ENCODE measurements around the gene TWSG1. TPM values are rescaled to one million over a fixed set of nuclear protein-coding genes. Genes with fewer than 3 reads are reported as not detected.

Gene TWSG1
- total and polyA plus RNA-seq, 2 donors: 7.8 to 10.6 TPM

DNA sequence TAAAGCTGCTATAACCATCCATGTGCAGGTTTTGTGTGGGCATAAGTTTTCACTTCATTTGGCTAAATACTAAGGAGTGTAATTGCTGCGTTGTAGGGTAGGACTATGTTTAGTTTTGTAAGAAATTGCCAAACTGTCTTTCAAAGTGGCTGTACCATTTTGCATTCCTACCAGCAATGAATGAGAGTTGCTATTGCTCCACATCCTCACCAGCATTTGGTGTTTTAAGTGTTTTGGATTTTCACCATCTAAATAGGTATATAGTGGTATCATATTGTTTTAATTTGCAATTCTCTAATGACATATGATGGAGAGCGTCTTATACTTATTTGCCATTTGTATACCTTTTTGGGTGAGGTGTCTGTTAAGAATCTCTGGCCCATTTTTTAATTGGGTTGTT, 12.2 kb downstream of the TWSG1 start:
- 99% methylated on average over 2 of the region's 2 CpGs for WGBS
- Histone ChIP-seq H3K4me1 (ENCODE audit: control insufficient read depth in 2 of 2, insufficient read depth in 2 of 2, low read length in 2 of 2) (peaks cover 0 to 2% of the 10 kb centered on the region in 2 donors), H3K4me3 (ENCODE audit: low read length in 2 of 2) (no peak overlapping the region)

DNA sequence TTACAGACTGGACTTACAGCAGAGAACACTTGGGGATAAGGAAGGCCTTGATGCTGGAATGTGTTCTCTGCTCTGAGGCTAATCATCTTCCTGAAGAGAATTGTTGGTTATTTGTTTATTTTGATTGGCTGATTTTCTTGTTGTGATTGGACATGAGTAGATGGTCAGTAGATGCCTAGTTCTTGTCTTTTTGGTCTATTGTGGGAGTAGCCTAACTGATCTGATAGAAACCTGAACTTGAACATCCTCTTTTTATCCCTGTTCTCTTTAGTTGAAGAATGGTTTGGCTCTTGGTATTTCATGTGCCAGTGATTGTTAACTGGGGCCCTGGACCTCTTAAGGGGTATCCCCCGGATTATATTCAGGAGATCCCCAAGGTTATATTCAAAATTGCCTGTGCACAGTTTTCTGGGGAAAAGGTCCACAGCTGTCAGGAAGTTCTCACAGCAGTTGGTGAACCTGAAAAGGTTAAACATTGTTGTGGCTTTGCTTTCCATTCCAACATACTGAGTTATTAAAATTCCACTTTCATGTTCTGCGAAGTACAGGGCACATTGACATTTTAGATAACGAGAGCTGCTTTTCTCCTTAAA, 13.6 kb downstream of the TWSG1 start:
- no peak overlapping the region for H3K4me3 ChIP-seq (ENCODE audit: low read length in 2 of 2)
- peaks cover 0 to 2% of the 10 kb centered on the region in 2 donors for H3K4me1 ChIP-seq (ENCODE audit: control insufficient read depth in 2 of 2, insufficient read depth in 2 of 2, low read length in 2 of 2)
- H3K27me3 ChIP-seq (ENCODE audit: control insufficient read depth in 2 of 2, insufficient read depth in 1 of 2, low read length in 1 of 2): no peaks in the 10 kb centered on the region
- H3K27ac ChIP-seq (ENCODE audit: low read depth in 1 of 2, low read length in 1 of 2): peak overlapping the region in 1 of 2 donors; percentile 21
- no peaks in the 10 kb centered on the region for H3K9me3 ChIP-seq (ENCODE audit: control insufficient read depth in 2 of 2, insufficient read depth in 1 of 2, low read length in 1 of 2)
- H3K36me3 ChIP-seq (ENCODE audit: control insufficient read depth in 2 of 2, insufficient read depth in 2 of 2, low read length in 1 of 2): no peaks in the 10 kb centered on the region
- WGBS: 39% methylated on average over 3 of the region's 3 CpGs
- DNase-seq (ENCODE audit: low read depth in 6 of 9, low spot score in 9 of 9): peak in 1 of 9 donors; percentile 14

More for the DNA sequence above, 12.2 kb downstream of the TWSG1 start:
- H3K27me3 ChIP-seq (ENCODE audit: control insufficient read depth in 2 of 2, insufficient read depth in 1 of 2, low read length in 1 of 2): no peaks in the 10 kb centered on the region
- DNase-seq (ENCODE audit: low read depth in 6 of 9, low spot score in 9 of 9): no peak
- H3K27ac ChIP-seq (ENCODE audit: low read depth in 1 of 2, low read length in 1 of 2): no peak overlapping the region
- peaks cover 0 to 3% of the 10 kb centered on the region in 2 donors for H3K36me3 ChIP-seq (ENCODE audit: control insufficient read depth in 2 of 2, insufficient read depth in 2 of 2, low read length in 1 of 2)
- H3K9me3 ChIP-seq (ENCODE audit: control insufficient read depth in 2 of 2, insufficient read depth in 1 of 2, low read length in 1 of 2): no peaks in the 10 kb centered on the region

DNA sequence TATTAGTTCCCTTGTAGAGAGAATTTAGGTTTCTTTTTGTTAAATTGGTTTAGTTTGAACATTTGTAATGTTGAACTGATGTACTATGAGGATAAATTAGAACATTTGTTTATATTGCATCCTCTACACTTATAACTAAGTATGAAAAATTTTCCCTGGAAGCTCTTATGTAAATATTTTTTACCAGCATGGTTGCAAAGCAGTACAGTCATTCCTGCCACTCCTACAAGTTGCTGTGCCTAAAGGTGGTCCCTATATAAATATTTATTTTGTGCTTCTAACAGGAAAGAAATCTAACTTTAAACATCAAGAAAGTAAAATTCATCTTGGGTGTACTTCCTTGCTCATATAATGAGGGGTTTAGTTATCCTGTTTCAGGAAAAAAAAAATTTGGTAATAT, 14.2 kb downstream of the TWSG1 start:
- no peak for DNase-seq (ENCODE audit: low read depth in 6 of 9, low spot score in 9 of 9)
- H3K27ac ChIP-seq (ENCODE audit: low read depth in 1 of 2, low read length in 1 of 2): no peak overlapping the region
- H3K36me3 ChIP-seq (ENCODE audit: control insufficient read depth in 2 of 2, insufficient read depth in 2 of 2, low read length in 1 of 2): no peaks in the 10 kb centered on the region
- H3K27me3 ChIP-seq (ENCODE audit: control insufficient read depth in 2 of 2, insufficient read depth in 1 of 2, low read length in 1 of 2): no peaks in the 10 kb centered on the region
- no peak overlapping the region for H3K4me3 ChIP-seq (ENCODE audit: low read length in 2 of 2)
- peaks cover 0 to 2% of the 10 kb centered on the region in 2 donors for H3K4me1 ChIP-seq (ENCODE audit: control insufficient read depth in 2 of 2, insufficient read depth in 2 of 2, low read length in 2 of 2)
- H3K9me3 ChIP-seq (ENCODE audit: control insufficient read depth in 2 of 2, insufficient read depth in 1 of 2, low read length in 1 of 2): no peaks in the 10 kb centered on the region

DNA sequence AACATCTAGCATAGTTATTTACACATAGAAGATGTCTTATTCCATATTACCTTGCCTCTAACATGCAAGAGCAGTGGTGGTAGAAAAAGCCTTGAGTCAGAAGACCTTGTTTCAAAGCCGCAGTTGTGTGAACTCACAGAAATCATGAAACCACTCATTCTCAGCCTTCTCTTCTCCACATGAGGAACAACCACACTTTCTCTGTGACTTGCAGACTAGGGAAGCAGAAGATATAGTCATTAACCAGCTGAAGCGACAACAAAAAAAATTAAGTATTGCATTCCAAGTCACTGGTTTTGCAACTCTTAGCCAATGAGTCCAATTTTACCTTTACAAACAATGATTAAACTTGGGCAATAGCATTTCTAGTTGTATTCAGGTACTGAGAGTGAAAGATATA, 19.0 kb downstream of the TWSG1 start:
- Histone ChIP-seq H3K4me1 (ENCODE audit: control insufficient read depth in 2 of 2, insufficient read depth in 2 of 2, low read length in 2 of 2) (no peaks in the 10 kb centered on the region), H3K36me3 (ENCODE audit: control insufficient read depth in 2 of 2, insufficient read depth in 2 of 2, low read length in 1 of 2) (no peaks in the 10 kb centered on the region), H3K27ac (ENCODE audit: low read depth in 1 of 2, low read length in 1 of 2) (no peak overlapping the region), H3K9me3 (ENCODE audit: control insufficient read depth in 2 of 2, insufficient read depth in 1 of 2, low read length in 1 of 2) (no peaks in the 10 kb centered on the region), H3K27me3 (ENCODE audit: control insufficient read depth in 2 of 2, insufficient read depth in 1 of 2, low read length in 1 of 2) (no peaks in the 10 kb centered on the region), H3K4me3 (ENCODE audit: low read length in 2 of 2) (no peak overlapping the region)
- no peak for DNase-seq (ENCODE audit: low read depth in 6 of 9, low spot score in 9 of 9)
- WGBS: 95% methylated on average over 2 of the region's 2 CpGs

DNA sequence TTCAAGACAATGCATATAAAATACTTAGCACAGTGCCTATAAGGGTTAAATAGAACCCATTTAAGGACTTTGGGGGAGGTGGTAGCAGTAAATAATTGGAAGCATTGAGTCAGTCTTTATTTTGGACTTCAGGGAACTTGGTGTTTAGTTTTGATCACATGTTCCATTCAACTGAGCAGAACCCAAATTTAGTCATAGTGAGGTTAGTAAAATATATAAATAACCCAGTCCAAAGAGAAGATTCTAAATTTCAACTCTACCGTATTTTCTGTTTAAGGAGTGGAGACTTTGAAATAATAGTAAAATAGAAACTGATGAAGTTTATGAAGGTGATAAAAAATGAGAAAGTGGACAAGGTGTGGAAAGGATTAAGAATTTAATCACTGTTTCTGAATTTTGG, 19.7 kb downstream of the TWSG1 start:
- Histone ChIP-seq H3K36me3 (ENCODE audit: control insufficient read depth in 2 of 2, insufficient read depth in 2 of 2, low read length in 1 of 2) (no peaks in the 10 kb centered on the region), H3K4me3 (ENCODE audit: low read length in 2 of 2) (no peak overlapping the region), H3K4me1 (ENCODE audit: control insufficient read depth in 2 of 2, insufficient read depth in 2 of 2, low read length in 2 of 2) (no peaks in the 10 kb centered on the region), H3K27ac (ENCODE audit: low read depth in 1 of 2, low read length in 1 of 2) (no peak overlapping the region), H3K9me3 (ENCODE audit: control insufficient read depth in 2 of 2, insufficient read depth in 1 of 2, low read length in 1 of 2) (no peaks in the 10 kb centered on the region), H3K27me3 (ENCODE audit: control insufficient read depth in 2 of 2, insufficient read depth in 1 of 2, low read length in 1 of 2) (no peaks in the 10 kb centered on the region)
- DNase-seq (ENCODE audit: low read depth in 6 of 9, low spot score in 9 of 9): no peak
- WGBS: 97% methylated on average over 1 of the region's 1 CpG

DNA sequence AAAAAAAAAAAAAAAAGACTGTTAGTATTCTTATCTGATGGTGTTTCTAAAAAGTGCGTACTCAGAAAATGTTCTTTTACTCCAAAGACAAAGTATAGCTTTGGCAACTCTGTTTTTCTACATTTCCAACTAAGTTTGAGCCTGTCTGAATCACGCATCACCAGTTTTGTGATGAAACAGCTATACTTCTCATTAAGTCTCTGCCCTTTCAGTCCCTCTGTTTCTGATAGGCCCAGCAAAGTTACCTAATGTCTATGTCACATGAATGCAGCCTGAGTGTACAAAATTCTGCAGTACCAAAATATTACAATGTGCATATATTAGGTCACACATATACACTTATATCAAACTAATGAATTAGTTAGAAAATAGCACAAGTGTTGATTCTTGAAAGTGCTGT, 22.4 kb downstream of the TWSG1 start:
- Histone ChIP-seq H3K4me1 (ENCODE audit: control insufficient read depth in 2 of 2, insufficient read depth in 2 of 2, low read length in 2 of 2) (no peaks in the 10 kb centered on the region), H3K4me3 (ENCODE audit: low read length in 2 of 2) (no peak overlapping the region), H3K27ac (ENCODE audit: low read depth in 1 of 2, low read length in 1 of 2) (no peak overlapping the region), H3K9me3 (ENCODE audit: control insufficient read depth in 2 of 2, insufficient read depth in 1 of 2, low read length in 1 of 2) (no peaks in the 10 kb centered on the region), H3K27me3 (ENCODE audit: control insufficient read depth in 2 of 2, insufficient read depth in 1 of 2, low read length in 1 of 2) (no peaks in the 10 kb centered on the region), H3K36me3 (ENCODE audit: control insufficient read depth in 2 of 2, insufficient read depth in 2 of 2, low read length in 1 of 2) (no peaks in the 10 kb centered on the region)
- 96% methylated on average over 2 of the region's 2 CpGs for WGBS
- DNase-seq (ENCODE audit: low read depth in 6 of 9, low spot score in 9 of 9): no peak

DNA sequence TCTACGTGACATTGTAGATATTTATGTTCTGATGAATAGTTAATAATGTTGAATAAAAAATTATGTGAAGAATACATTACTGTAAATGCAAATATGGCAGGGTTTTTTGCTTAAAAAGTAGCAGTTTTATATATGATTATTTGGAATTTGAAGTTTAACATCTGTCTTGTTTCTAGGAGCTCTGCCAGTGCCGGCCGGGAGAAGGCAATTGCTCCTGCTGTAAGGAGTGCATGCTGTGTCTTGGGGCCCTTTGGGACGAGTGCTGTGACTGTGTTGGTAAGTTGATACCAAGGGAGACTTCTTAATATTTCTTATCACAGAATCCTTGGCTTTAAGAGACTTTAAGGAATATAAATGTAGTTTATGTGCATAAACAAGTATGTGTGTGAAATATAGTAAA, 25.2 kb downstream of the TWSG1 start:
- Histone ChIP-seq H3K4me1 (ENCODE audit: control insufficient read depth in 2 of 2, insufficient read depth in 2 of 2, low read length in 2 of 2) (no peaks in the 10 kb centered on the region), H3K9me3 (ENCODE audit: control insufficient read depth in 2 of 2, insufficient read depth in 1 of 2, low read length in 1 of 2) (no peaks in the 10 kb centered on the region), H3K4me3 (ENCODE audit: low read length in 2 of 2) (no peak overlapping the region), H3K36me3 (ENCODE audit: control insufficient read depth in 2 of 2, insufficient read depth in 2 of 2, low read length in 1 of 2) (no peaks in the 10 kb centered on the region), H3K27me3 (ENCODE audit: control insufficient read depth in 2 of 2, insufficient read depth in 1 of 2, low read length in 1 of 2) (no peaks in the 10 kb centered on the region), H3K27ac (ENCODE audit: low read depth in 1 of 2, low read length in 1 of 2) (no peak overlapping the region)
- 97% methylated on average over 4 of the region's 4 CpGs for WGBS
- DNase-seq (ENCODE audit: low read depth in 6 of 9, low spot score in 9 of 9): no peak

DNA sequence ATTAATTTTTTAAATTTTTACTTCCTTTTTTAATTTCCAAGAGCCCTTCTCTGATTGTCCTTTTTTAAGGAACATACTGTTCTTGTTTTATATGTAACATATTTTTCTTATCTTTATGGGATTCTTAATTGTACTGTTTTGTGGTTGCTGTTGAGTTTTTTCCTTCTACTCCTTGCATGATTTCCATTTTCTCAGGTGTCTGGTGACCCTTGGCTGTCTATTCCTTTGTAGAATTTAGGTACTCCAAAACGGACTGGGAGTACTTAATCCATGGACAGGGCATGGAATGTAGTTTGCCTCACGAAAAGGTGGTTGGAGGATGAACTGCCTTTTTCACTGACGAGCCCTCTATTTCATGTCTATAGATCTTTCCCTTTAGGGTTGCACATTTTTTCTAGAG, 26.6 kb downstream of the TWSG1 start:
- H3K9me3 ChIP-seq (ENCODE audit: control insufficient read depth in 2 of 2, insufficient read depth in 1 of 2, low read length in 1 of 2): no peaks in the 10 kb centered on the region
- H3K36me3 ChIP-seq (ENCODE audit: control insufficient read depth in 2 of 2, insufficient read depth in 2 of 2, low read length in 1 of 2): no peaks in the 10 kb centered on the region
- 96% methylated on average over 3 of the region's 3 CpGs for WGBS
- no peaks in the 10 kb centered on the region for H3K4me1 ChIP-seq (ENCODE audit: control insufficient read depth in 2 of 2, insufficient read depth in 2 of 2, low read length in 2 of 2)
- no peak for DNase-seq (ENCODE audit: low read depth in 6 of 9, low spot score in 9 of 9)
- no peaks in the 10 kb centered on the region for H3K27me3 ChIP-seq (ENCODE audit: control insufficient read depth in 2 of 2, insufficient read depth in 1 of 2, low read length in 1 of 2)
- H3K27ac ChIP-seq (ENCODE audit: low read depth in 1 of 2, low read length in 1 of 2): no peak overlapping the region
- H3K4me3 ChIP-seq (ENCODE audit: low read length in 2 of 2): no peak overlapping the region

DNA sequence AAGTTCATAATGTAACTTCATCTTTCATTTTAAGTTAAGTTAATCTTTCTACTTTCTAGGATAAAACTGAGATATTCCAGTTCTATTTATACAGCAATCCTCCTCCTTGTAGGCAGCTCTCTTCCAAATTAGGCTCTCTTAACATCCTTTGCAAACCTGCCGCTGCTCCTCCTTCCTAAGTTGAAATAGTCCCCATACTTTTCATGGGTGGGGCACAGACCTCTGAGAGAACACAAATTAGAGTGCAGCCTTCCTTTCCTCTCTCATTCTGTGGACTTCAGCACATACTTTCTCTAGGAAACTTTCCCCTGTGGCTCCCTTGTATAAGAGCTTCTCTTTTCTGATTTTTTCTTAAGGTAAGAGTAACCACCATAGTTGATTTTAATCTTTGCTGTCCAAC, 28.3 kb downstream of the TWSG1 start:
- Histone ChIP-seq H3K9me3 (ENCODE audit: control insufficient read depth in 2 of 2, insufficient read depth in 1 of 2, low read length in 1 of 2) (peaks cover 0 to 3% of the 10 kb centered on the region in 2 donors), H3K36me3 (ENCODE audit: control insufficient read depth in 2 of 2, insufficient read depth in 2 of 2, low read length in 1 of 2) (no peaks in the 10 kb centered on the region), H3K27ac (ENCODE audit: low read depth in 1 of 2, low read length in 1 of 2) (no peak overlapping the region), H3K4me1 (ENCODE audit: control insufficient read depth in 2 of 2, insufficient read depth in 2 of 2, low read length in 2 of 2) (no peaks in the 10 kb centered on the region), H3K27me3 (ENCODE audit: control insufficient read depth in 2 of 2, insufficient read depth in 1 of 2, low read length in 1 of 2) (no peaks in the 10 kb centered on the region), H3K4me3 (ENCODE audit: low read length in 2 of 2) (no peak overlapping the region)
- no peak for DNase-seq (ENCODE audit: low read depth in 6 of 9, low spot score in 9 of 9)
- WGBS: 95% methylated on average over 1 of the region's 1 CpG

DNA sequence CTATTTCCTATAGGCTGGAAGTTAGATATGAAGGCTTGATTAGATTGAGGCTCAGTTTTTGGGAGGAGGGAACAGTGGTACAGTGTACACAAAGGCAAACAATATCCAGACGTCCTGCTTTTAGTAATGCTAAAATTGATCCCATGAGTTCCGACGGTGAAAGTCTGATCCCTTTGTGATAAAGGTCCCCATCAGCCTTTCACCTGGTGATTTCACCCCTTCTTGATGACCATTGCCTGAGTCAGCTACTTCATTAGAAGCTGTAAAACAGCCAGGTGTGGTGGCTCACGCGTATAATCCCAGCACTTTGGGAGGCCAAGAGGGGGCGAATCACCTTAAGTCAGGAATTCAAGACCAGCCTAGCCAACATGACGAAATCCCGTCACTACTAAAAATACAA, 29.7 kb downstream of the TWSG1 start:
- Histone ChIP-seq H3K27ac (ENCODE audit: low read depth in 1 of 2, low read length in 1 of 2) (no peak overlapping the region), H3K27me3 (ENCODE audit: control insufficient read depth in 2 of 2, insufficient read depth in 1 of 2, low read length in 1 of 2) (no peaks in the 10 kb centered on the region)
- WGBS: 99% methylated on average over 8 of the region's 8 CpGs

More for the DNA sequence above, 29.7 kb downstream of the TWSG1 start:
- Histone ChIP-seq H3K36me3 (ENCODE audit: control insufficient read depth in 2 of 2, insufficient read depth in 2 of 2, low read length in 1 of 2) (no peaks in the 10 kb centered on the region), H3K4me3 (ENCODE audit: low read length in 2 of 2) (no peak overlapping the region), H3K4me1 (ENCODE audit: control insufficient read depth in 2 of 2, insufficient read depth in 2 of 2, low read length in 2 of 2) (no peaks in the 10 kb centered on the region), H3K9me3 (ENCODE audit: control insufficient read depth in 2 of 2, insufficient read depth in 1 of 2, low read length in 1 of 2) (peaks cover 0 to 3% of the 10 kb centered on the region in 2 donors)
- no peak for DNase-seq (ENCODE audit: low read depth in 6 of 9, low spot score in 9 of 9)

All from thymus (tissue), 11 donors.